Sigmoid colon (tissue), 4 donors: ENCODE measurements around the gene SCLY.

ENCODE experiments used
- CTCF ChIP-seq, 4 experiments: fragments of 450-650 bp in 3 of 4; fragments of 200-600 bp in 1 of 4; IDR thresholded peaks; one replicate each; pipeline ENCODE4 v1.5.1; 2016 to 2019; ENCODE audit warnings: antibody characterized with exemption in 4 of 4, mild to moderate bottlenecking in 3 of 4, moderate library complexity in 2 of 4
- POLR2AphosphoS5 ChIP-seq, 4 donors: sonication (generic); formaldehyde crosslinking; IDR thresholded peaks; one replicate each; pipeline ENCODE4 v1.6.1; 2017; ENCODE audit warnings: antibody characterized with exemption in 4 of 4

GRCh38 chr2:238106339-238106697, 45.5 kb downstream of the SCLY start:
- no peak for TF ChIP-seq CTCF (IDR thresholded peaks at IDR 0.05)
- TF ChIP-seq POLR2AphosphoS5 (IDR thresholded peaks at IDR 0.05): no peak
